ENCODE data around the gene HRH1.
A peak's percentile ranks its signal among the peaks of the same experiment; 100 is the strongest.
"Not testable (repeated sequence)": the region's sequence is repeated elsewhere in the genome, so short reads cannot be mapped to it uniquely, and the experiment has no call there.

The HRH1 gene

GRCh38 chr3:11213810-11214450, 59.6 kb downstream of the HRH1 start:
- no peaks in the 10 kb centered on the region for H3K27me3 ChIP-seq (ENCODE audit: control insufficient read depth in 1 of 2, insufficient read depth in 2 of 2, low read length in 2 of 2)
- peak overlapping the region; percentile 74 for H3K27ac ChIP-seq (ENCODE audit: low read depth, low read length)
- peak overlapping the region in 1 of 2 donors; percentile 15 for H3K4me3 ChIP-seq (ENCODE audit: low read depth in 1 of 2, low read length in 2 of 2)
- H3K9me3 ChIP-seq (ENCODE audit: low read length), result no peaks in the 10 kb centered on the region
- H3K9ac ChIP-seq (ENCODE audit: low read length), result no peak overlapping the region
- no peaks in the 10 kb centered on the region for H3K36me3 ChIP-seq (ENCODE audit: insufficient read depth, low read length)
- peaks cover 36% of the 10 kb centered on the region for H3K4me1 ChIP-seq (ENCODE audit: insufficient read depth, low read length)

GRCh38 chr3:11214451-11214978, 60.2 kb downstream of the HRH1 start:
- H3K36me3 ChIP-seq (ENCODE audit: insufficient read depth, low read length), result no peaks in the 10 kb centered on the region
- H3K4me1 ChIP-seq (ENCODE audit: insufficient read depth, low read length), result peaks cover 36% of the 10 kb centered on the region
- H3K27me3 ChIP-seq (ENCODE audit: control insufficient read depth in 1 of 2, insufficient read depth in 2 of 2, low read length in 2 of 2), result no peaks in the 10 kb centered on the region
- no peaks in the 10 kb centered on the region for H3K9me3 ChIP-seq (ENCODE audit: low read length)
- H3K27ac ChIP-seq (ENCODE audit: low read depth, low read length), result no peak overlapping the region
- no peak overlapping the region for H3K9ac ChIP-seq (ENCODE audit: low read length)
- no peak overlapping the region for H3K4me3 ChIP-seq (ENCODE audit: low read depth in 1 of 2, low read length in 2 of 2)

GRCh38 chr3:11217370-11217769, 63.1 kb downstream of the HRH1 start:
- not testable (repeated sequence) for H3K4me3 ChIP-seq (ENCODE audit: low read depth in 1 of 2, low read length in 2 of 2); H3K9ac ChIP-seq (ENCODE audit: low read length); H3K9me3 ChIP-seq (ENCODE audit: low read length); H3K27ac ChIP-seq (ENCODE audit: low read depth, low read length); H3K27me3 ChIP-seq (ENCODE audit: control insufficient read depth in 1 of 2, insufficient read depth in 2 of 2, low read length in 2 of 2); H3K36me3 ChIP-seq (ENCODE audit: insufficient read depth, low read length)
- H3K4me1 ChIP-seq (ENCODE audit: insufficient read depth, low read length), result peaks cover 25% of the 10 kb centered on the region

- no peaks in the 10 kb centered on the region for H3K9me3 ChIP-seq (ENCODE audit: low read length)
- H3K36me3 ChIP-seq (ENCODE audit: insufficient read depth, low read length), result no peaks in the 10 kb centered on the region
- no peak overlapping the region for H3K9ac ChIP-seq (ENCODE audit: low read length)
- no peak overlapping the region for H3K27ac ChIP-seq (ENCODE audit: low read depth, low read length)
- H3K4me3 ChIP-seq (ENCODE audit: low read depth in 1 of 2, low read length in 2 of 2), result no peak overlapping the region
- H3K4me1 ChIP-seq (ENCODE audit: insufficient read depth, low read length), result peaks cover 2% of the 10 kb centered on the region
- no peaks in the 10 kb centered on the region for H3K27me3 ChIP-seq (ENCODE audit: control insufficient read depth in 1 of 2, insufficient read depth in 2 of 2, low read length in 2 of 2)
These were observed 65.9 kb downstream of the HRH1 start for GRCh38 chr3:11220230-11220629.

GRCh38 chr3:11221818-11222415, 67.6 kb downstream of the HRH1 start:
- Histone ChIP-seq H3K27ac (ENCODE audit: low read depth, low read length) (no peak overlapping the region), H3K9me3 (ENCODE audit: low read length) (no peaks in the 10 kb centered on the region), H3K27me3 (ENCODE audit: control insufficient read depth in 1 of 2, insufficient read depth in 2 of 2, low read length in 2 of 2) (no peaks in the 10 kb centered on the region), H3K9ac (ENCODE audit: low read length) (no peak overlapping the region), H3K4me3 (ENCODE audit: low read depth in 1 of 2, low read length in 2 of 2) (no peak overlapping the region), H3K36me3 (ENCODE audit: insufficient read depth, low read length) (no peaks in the 10 kb centered on the region), H3K4me1 (ENCODE audit: insufficient read depth, low read length) (peaks cover 9% of the 10 kb centered on the region)

- Histone ChIP-seq H3K27me3 (ENCODE audit: control insufficient read depth in 1 of 2, insufficient read depth in 2 of 2, low read length in 2 of 2) (no peaks in the 10 kb centered on the region), H3K4me1 (ENCODE audit: insufficient read depth, low read length) (peaks cover 9% of the 10 kb centered on the region), H3K4me3 (ENCODE audit: low read depth in 1 of 2, low read length in 2 of 2) (no peak overlapping the region), H3K9ac (ENCODE audit: low read length) (no peak overlapping the region), H3K9me3 (ENCODE audit: low read length) (no peaks in the 10 kb centered on the region), H3K27ac (ENCODE audit: low read depth, low read length) (no peak overlapping the region), H3K36me3 (ENCODE audit: insufficient read depth, low read length) (no peaks in the 10 kb centered on the region)
These were observed 69.7 kb downstream of the HRH1 start for GRCh38 chr3:11224010-11224409.

GRCh38 chr3:11224870-11225229, 70.6 kb downstream of the HRH1 start:
- Histone ChIP-seq H3K9ac (ENCODE audit: low read length) (no peak overlapping the region), H3K27ac (ENCODE audit: low read depth, low read length) (no peak overlapping the region), H3K27me3 (ENCODE audit: control insufficient read depth in 1 of 2, insufficient read depth in 2 of 2, low read length in 2 of 2) (no peaks in the 10 kb centered on the region), H3K9me3 (ENCODE audit: low read length) (no peaks in the 10 kb centered on the region), H3K4me1 (ENCODE audit: insufficient read depth, low read length) (peaks cover 9% of the 10 kb centered on the region), H3K36me3 (ENCODE audit: insufficient read depth, low read length) (no peaks in the 10 kb centered on the region), H3K4me3 (ENCODE audit: low read depth in 1 of 2, low read length in 2 of 2) (no peak overlapping the region)

GRCh38 chr3:11226042-11226370, 71.7 kb downstream of the HRH1 start:
- H3K9ac ChIP-seq (ENCODE audit: low read length), result no peak overlapping the region
- H3K36me3 ChIP-seq (ENCODE audit: insufficient read depth, low read length), result no peaks in the 10 kb centered on the region
- peaks cover 9% of the 10 kb centered on the region for H3K4me1 ChIP-seq (ENCODE audit: insufficient read depth, low read length)
- H3K27me3 ChIP-seq (ENCODE audit: control insufficient read depth in 1 of 2, insufficient read depth in 2 of 2, low read length in 2 of 2), result no peaks in the 10 kb centered on the region
- H3K9me3 ChIP-seq (ENCODE audit: low read length), result no peaks in the 10 kb centered on the region
- H3K4me3 ChIP-seq (ENCODE audit: low read depth in 1 of 2, low read length in 2 of 2), result no peak overlapping the region
- peak overlapping the region; percentile 24 for H3K27ac ChIP-seq (ENCODE audit: low read depth, low read length)

- no peak overlapping the region for H3K9ac ChIP-seq (ENCODE audit: low read length)
These were observed 73.7 kb downstream of the HRH1 start for GRCh38 chr3:11228041-11228440.

GRCh38 chr3:11230125-11230524, 75.8 kb downstream of the HRH1 start:
- H3K27me3 ChIP-seq (ENCODE audit: control insufficient read depth in 1 of 2, insufficient read depth in 2 of 2, low read length in 2 of 2), result no peaks in the 10 kb centered on the region
- no peak overlapping the region for H3K9ac ChIP-seq (ENCODE audit: low read length)
- no peak overlapping the region for H3K27ac ChIP-seq (ENCODE audit: low read depth, low read length)
- no peaks in the 10 kb centered on the region for H3K9me3 ChIP-seq (ENCODE audit: low read length)
- no peaks in the 10 kb centered on the region for H3K36me3 ChIP-seq (ENCODE audit: insufficient read depth, low read length)
- H3K4me3 ChIP-seq (ENCODE audit: low read depth in 1 of 2, low read length in 2 of 2), result no peak overlapping the region
- peaks cover 8% of the 10 kb centered on the region for H3K4me1 ChIP-seq (ENCODE audit: insufficient read depth, low read length)

More at GRCh38 chr3:11228041-11228440, 73.7 kb downstream of the HRH1 start:
- Histone ChIP-seq H3K4me1 (ENCODE audit: insufficient read depth, low read length) (peaks cover 9% of the 10 kb centered on the region), H3K9me3 (ENCODE audit: low read length) (no peaks in the 10 kb centered on the region), H3K4me3 (ENCODE audit: low read depth in 1 of 2, low read length in 2 of 2) (no peak overlapping the region), H3K27ac (ENCODE audit: low read depth, low read length) (no peak overlapping the region), H3K36me3 (ENCODE audit: insufficient read depth, low read length) (no peaks in the 10 kb centered on the region), H3K27me3 (ENCODE audit: control insufficient read depth in 1 of 2, insufficient read depth in 2 of 2, low read length in 2 of 2) (no peaks in the 10 kb centered on the region)

- no peak overlapping the region for H3K27ac ChIP-seq (ENCODE audit: low read depth, low read length)
- H3K36me3 ChIP-seq (ENCODE audit: insufficient read depth, low read length), result no peaks in the 10 kb centered on the region
These were observed 76.5 kb downstream of the HRH1 start for GRCh38 chr3:11230832-11231231.

GRCh38 chr3:11235385-11235784, 81.1 kb downstream of the HRH1 start:
- Histone ChIP-seq H3K27ac (ENCODE audit: low read depth, low read length) (no peak overlapping the region), H3K9ac (ENCODE audit: low read length) (no peak overlapping the region), H3K4me3 (ENCODE audit: low read depth in 1 of 2, low read length in 2 of 2) (no peak overlapping the region), H3K27me3 (ENCODE audit: control insufficient read depth in 1 of 2, insufficient read depth in 2 of 2, low read length in 2 of 2) (no peaks in the 10 kb centered on the region), H3K9me3 (ENCODE audit: low read length) (no peaks in the 10 kb centered on the region), H3K4me1 (ENCODE audit: insufficient read depth, low read length) (no peaks in the 10 kb centered on the region), H3K36me3 (ENCODE audit: insufficient read depth, low read length) (no peaks in the 10 kb centered on the region)

More at GRCh38 chr3:11230832-11231231, 76.5 kb downstream of the HRH1 start:
- Histone ChIP-seq H3K9me3 (ENCODE audit: low read length) (no peaks in the 10 kb centered on the region), H3K27me3 (ENCODE audit: control insufficient read depth in 1 of 2, insufficient read depth in 2 of 2, low read length in 2 of 2) (no peaks in the 10 kb centered on the region), H3K4me3 (ENCODE audit: low read depth in 1 of 2, low read length in 2 of 2) (no peak overlapping the region), H3K4me1 (ENCODE audit: insufficient read depth, low read length) (peaks cover 1% of the 10 kb centered on the region), H3K9ac (ENCODE audit: low read length) (no peak overlapping the region)

Measured in muscle layer of colon (tissue), 2 donors.